SU-DHL-6 (cell line): Measurements from ENCODE around the gene AHI1.

Experiments
- H2AFZ ChIP-seq: fragments of 200-600 bp; sonication (generic); 2 replicates; pipeline ENCODE4 v1.6.1; 2014; ENCODE audit warnings: low read depth, mild to moderate bottlenecking, moderate library complexity, mixed read lengths, antibody characterized with exemption, low read length; ENCODE audit not compliant: severe bottlenecking
- H3F3A ChIP-seq: fragments of 200-600 bp; shearing (Covaris generic); 2 replicates; pipeline ENCODE4 v1.6.0; 2016; ENCODE audit warnings: antibody characterized with exemption, mild to moderate bottlenecking; ENCODE audit not compliant: insufficient read depth
- H3K27ac ChIP-seq: fragments of 200-600 bp; sonication (generic); 2 replicates; pipeline ENCODE4 v1.5.1; 2016; ENCODE audit warnings: low read depth, mild to moderate bottlenecking, low read length, moderate library complexity, mixed read lengths
- H3K27me3 ChIP-seq: fragments of 200-600 bp; sonication (generic), shearing (Covaris generic); 2 replicates; pipeline ENCODE4 v1.6.0; 2014; ENCODE audit warnings: mild to moderate bottlenecking, low read length
- H3K36me3 ChIP-seq: fragments of 200-600 bp; sonication (generic); 2 replicates; pipeline ENCODE4 v1.6.1; 2014; ENCODE audit warnings: mild to moderate bottlenecking, low read length, mixed read lengths
- H3K4me2 ChIP-seq: fragments of 300-600, 200-600 bp; shearing (Covaris generic), sonication (generic); 2 replicates; pipeline ENCODE4 v1.6.0; 2014; ENCODE audit warnings: low read length, low read depth, mild to moderate bottlenecking; ENCODE audit not compliant: poor library complexity, severe bottlenecking
- H3K4me3 ChIP-seq: fragments of 200-600 bp; sonication (generic); 2 replicates; pipeline ENCODE4 v1.5.1; 2014; ENCODE audit warnings: antibody characterized with exemption, low read length, mild to moderate bottlenecking, mixed read lengths; ENCODE audit not compliant: insufficient read depth, poor library complexity, severe bottlenecking
- H3K79me2 ChIP-seq: fragments of 200-600 bp; sonication (generic); 2 replicates; pipeline ENCODE4 v1.6.1; 2014; ENCODE audit warnings: mild to moderate bottlenecking, low read length, moderate library complexity; ENCODE audit not compliant: insufficient read depth
- H3K9ac ChIP-seq: fragments of 200-600 bp; sonication (generic); 2 replicates; pipeline ENCODE4 v1.7.0; 2014; ENCODE audit warnings: mild to moderate bottlenecking, low read length
- H3K9me2 ChIP-seq: fragments of 200-600 bp; sonication (generic); replicated peaks from 2 replicates; pipeline ENCODE4 v1.6.1; 2014; ENCODE audit warnings: low read length; ENCODE audit not compliant: insufficient read depth
- H3K9me3 ChIP-seq: fragments of 200-600 bp; sonication (generic); 2 replicates; pipeline ENCODE4 v1.6.1; 2014; ENCODE audit warnings: low read length, mixed read lengths; ENCODE audit not compliant: insufficient read depth
- H4K20me1 ChIP-seq: fragments of 200-600 bp; sonication (generic); 2 replicates; pipeline ENCODE4 v1.6.1; 2014; ENCODE audit warnings: low read depth, mild to moderate bottlenecking, antibody characterized with exemption, low read length, moderate library complexity, mixed read lengths
- EZH2phosphoT487 ChIP-seq: fragments of 200-600 bp; sonication (generic), shearing (Covaris generic); conservative IDR thresholded peaks from 2 replicates; pipeline ENCODE4 v1.6.1; 2018; ENCODE audit warnings: mild to moderate bottlenecking, antibody characterized with exemption, low read length, moderate library complexity, mixed read lengths
- TF ChIP-seq, protein P1 (sequence below): fragments of 200-600 bp; sonication (generic); IDR thresholded peaks from one replicate; pipeline ENCODE4 v1.5.1; 2017; ENCODE audit warnings: antibody characterized with exemption, mild to moderate bottlenecking, low read length, moderate library complexity; ENCODE audit not compliant: insufficient read depth, poor library complexity, severe bottlenecking

AHI1 gene

DNA sequence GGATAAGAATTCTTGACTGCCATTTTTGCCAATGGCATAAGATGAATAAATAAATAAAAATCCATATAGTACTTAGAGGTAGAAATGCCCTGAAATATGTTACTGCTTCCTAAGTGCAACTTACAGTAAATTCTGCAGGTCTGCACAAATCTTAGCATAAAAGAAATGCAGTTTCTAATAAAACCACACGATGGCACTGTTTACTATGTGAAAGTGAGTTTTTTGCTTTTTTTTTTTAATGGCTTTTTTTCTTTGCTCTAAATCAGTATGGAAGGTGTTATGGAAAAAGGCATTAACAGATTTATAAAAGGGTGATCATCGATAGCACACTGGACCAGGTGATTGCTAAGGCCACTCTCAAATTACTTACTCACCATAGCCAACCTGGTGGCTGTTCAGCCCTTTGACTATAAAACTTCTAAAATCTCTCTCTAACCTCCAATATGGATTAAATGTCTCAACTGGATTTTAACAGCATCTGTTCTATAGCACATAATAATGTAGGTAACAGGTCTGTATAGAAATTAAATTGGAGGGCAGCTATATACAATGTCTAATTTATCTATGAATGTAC is 45.8 kb downstream of the AHI1 start:
- Histone ChIP-seq H3K9ac (no peak overlapping the region), H2AFZ (no peak overlapping the region), H3K79me2 (no peaks in the 10 kb centered on the region), H3F3A (no peaks in the 10 kb centered on the region; the same call in 1 of the 2 replicates), H3K4me2 (no peak overlapping the region), H4K20me1 (no peaks in the 10 kb centered on the region), H3K4me3 (no peak overlapping the region), H3K9me3 (no peaks in the 10 kb centered on the region), H3K27me3 (no peaks in the 10 kb centered on the region), H3K9me2 (no peaks in the 10 kb centered on the region), H3K27ac (no peak overlapping the region), H3K36me3 (peaks cover 7% of the 10 kb centered on the region; the same call in 1 of the 2 replicates)
- TF ChIP-seq, protein P1, sequence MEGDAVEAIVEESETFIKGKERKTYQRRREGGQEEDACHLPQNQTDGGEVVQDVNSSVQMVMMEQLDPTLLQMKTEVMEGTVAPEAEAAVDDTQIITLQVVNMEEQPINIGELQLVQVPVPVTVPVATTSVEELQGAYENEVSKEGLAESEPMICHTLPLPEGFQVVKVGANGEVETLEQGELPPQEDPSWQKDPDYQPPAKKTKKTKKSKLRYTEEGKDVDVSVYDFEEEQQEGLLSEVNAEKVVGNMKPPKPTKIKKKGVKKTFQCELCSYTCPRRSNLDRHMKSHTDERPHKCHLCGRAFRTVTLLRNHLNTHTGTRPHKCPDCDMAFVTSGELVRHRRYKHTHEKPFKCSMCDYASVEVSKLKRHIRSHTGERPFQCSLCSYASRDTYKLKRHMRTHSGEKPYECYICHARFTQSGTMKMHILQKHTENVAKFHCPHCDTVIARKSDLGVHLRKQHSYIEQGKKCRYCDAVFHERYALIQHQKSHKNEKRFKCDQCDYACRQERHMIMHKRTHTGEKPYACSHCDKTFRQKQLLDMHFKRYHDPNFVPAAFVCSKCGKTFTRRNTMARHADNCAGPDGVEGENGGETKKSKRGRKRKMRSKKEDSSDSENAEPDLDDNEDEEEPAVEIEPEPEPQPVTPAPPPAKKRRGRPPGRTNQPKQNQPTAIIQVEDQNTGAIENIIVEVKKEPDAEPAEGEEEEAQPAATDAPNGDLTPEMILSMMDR = peak; percentile 71
- no peak for TF ChIP-seq EZH2phosphoT487

DNA sequence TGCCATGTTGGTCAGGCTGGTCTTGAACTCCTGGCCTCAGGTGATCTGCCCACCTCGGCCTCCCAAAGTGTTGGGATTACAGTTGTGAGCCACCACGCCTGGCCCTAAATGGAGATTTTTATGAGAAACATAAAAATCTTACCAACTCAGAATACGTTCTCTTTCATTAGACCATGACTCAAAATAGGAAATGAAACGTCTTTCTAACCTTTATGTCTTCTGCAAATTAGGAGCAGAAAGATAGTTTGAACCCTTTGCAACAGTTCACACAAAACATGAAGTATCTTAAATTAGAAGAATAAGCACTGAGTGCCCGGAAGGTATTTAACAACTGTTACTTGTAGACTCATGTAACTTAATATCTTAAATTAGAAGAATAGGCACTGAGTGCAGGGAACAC is 48.3 kb downstream of the AHI1 start:
- H3K4me3 ChIP-seq = no peak overlapping the region
- H3K4me2 ChIP-seq = no peak overlapping the region
- H3F3A ChIP-seq = no peaks in the 10 kb centered on the region; the same call in 1 of the 2 replicates
- no peaks in the 10 kb centered on the region for H3K27me3 ChIP-seq
- no peaks in the 10 kb centered on the region for H3K9me3 ChIP-seq
- TF ChIP-seq, protein P1 = no peak
- TF ChIP-seq EZH2phosphoT487 = no peak
- no peak overlapping the region for H2AFZ ChIP-seq
- H4K20me1 ChIP-seq = no peaks in the 10 kb centered on the region
- no peaks in the 10 kb centered on the region for H3K79me2 ChIP-seq
- no peak overlapping the region for H3K27ac ChIP-seq
- 0 out of 2 replicates have a peak, but pooled peaks cover 3% of the 10 kb centered on the region for H3K36me3 ChIP-seq
- no peaks in the 10 kb centered on the region for H3K9me2 ChIP-seq
- H3K9ac ChIP-seq = no peak overlapping the region

- no peak for TF ChIP-seq EZH2phosphoT487
- TF ChIP-seq, protein P1 = no peak
- H3K9me2 ChIP-seq = no peaks in the 10 kb centered on the region
- no peaks in the 10 kb centered on the region for H3K27me3 ChIP-seq
- no peak overlapping the region for H3K27ac ChIP-seq
- no peak overlapping the region for H3K4me3 ChIP-seq
- no peak overlapping the region for H3K4me2 ChIP-seq
- H3K36me3 ChIP-seq = peaks cover 16% of the 10 kb centered on the region; the same call in 1 of the 2 replicates
- no peak overlapping the region for H3K9ac ChIP-seq
- no peaks in the 10 kb centered on the region for H3K79me2 ChIP-seq
- no peak overlapping the region for H2AFZ ChIP-seq
- H3K9me3 ChIP-seq = no peaks in the 10 kb centered on the region
- no peaks in the 10 kb centered on the region for H4K20me1 ChIP-seq
- H3F3A ChIP-seq = no peaks in the 10 kb centered on the region
Observed at GRCh38 chr6:135440087-135440792, 57.3 kb downstream of the AHI1 start.
